Measurements from ENCODE around the gene AKAP10.

DNA sequence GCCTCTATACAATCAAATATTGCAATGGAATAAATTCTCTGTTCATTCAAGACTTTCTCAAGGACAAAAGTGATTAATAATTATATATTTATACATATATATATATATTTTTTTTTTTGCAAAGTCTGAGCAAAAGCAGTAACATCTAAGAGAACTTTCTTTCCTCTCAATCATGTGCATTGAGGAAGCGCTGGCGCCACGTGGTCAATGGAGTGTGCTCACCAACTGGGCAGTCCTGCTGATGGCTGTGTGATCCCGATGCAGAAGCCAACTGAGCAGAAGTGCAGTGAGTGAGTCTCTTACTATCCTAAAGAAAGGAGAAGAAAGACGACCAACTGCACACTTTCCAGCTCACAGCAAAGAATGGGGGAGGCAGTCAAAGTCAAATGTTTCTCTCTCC lies 72.7 kb downstream of the AKAP10 start:
- TF ChIP-seq TRIM28 (IDR thresholded peaks at IDR 0.05; ENCODE audit: borderline replicate concordance, low read length) (no peak), ZNF37A (tag by site-specific recombination; IDR thresholded peaks at IDR 0.05) (no peak), ZNF174 (tag by site-specific recombination; IDR thresholded peaks at IDR 0.05) (no peak), BCL11A (tag by site-specific recombination; IDR thresholded peaks at IDR 0.05; ENCODE audit: low read depth) (no peak), ZFP3 (tag by site-specific recombination; IDR thresholded peaks at IDR 0.05; ENCODE audit: low read depth) (no peak), MZF1 (tag by site-specific recombination; IDR thresholded peaks at IDR 0.05; ENCODE audit: borderline replicate concordance) (no peak)
- TF ChIP-seq, protein P1, sequence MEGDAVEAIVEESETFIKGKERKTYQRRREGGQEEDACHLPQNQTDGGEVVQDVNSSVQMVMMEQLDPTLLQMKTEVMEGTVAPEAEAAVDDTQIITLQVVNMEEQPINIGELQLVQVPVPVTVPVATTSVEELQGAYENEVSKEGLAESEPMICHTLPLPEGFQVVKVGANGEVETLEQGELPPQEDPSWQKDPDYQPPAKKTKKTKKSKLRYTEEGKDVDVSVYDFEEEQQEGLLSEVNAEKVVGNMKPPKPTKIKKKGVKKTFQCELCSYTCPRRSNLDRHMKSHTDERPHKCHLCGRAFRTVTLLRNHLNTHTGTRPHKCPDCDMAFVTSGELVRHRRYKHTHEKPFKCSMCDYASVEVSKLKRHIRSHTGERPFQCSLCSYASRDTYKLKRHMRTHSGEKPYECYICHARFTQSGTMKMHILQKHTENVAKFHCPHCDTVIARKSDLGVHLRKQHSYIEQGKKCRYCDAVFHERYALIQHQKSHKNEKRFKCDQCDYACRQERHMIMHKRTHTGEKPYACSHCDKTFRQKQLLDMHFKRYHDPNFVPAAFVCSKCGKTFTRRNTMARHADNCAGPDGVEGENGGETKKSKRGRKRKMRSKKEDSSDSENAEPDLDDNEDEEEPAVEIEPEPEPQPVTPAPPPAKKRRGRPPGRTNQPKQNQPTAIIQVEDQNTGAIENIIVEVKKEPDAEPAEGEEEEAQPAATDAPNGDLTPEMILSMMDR (tag by site-specific recombination; IDR thresholded peaks at IDR 0.05), result no peak
- TF ChIP-seq, protein P2, sequence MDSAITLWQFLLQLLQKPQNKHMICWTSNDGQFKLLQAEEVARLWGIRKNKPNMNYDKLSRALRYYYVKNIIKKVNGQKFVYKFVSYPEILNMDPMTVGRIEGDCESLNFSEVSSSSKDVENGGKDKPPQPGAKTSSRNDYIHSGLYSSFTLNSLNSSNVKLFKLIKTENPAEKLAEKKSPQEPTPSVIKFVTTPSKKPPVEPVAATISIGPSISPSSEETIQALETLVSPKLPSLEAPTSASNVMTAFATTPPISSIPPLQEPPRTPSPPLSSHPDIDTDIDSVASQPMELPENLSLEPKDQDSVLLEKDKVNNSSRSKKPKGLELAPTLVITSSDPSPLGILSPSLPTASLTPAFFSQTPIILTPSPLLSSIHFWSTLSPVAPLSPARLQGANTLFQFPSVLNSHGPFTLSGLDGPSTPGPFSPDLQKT (IDR thresholded peaks at IDR 0.05; ENCODE audit: borderline replicate concordance, low read depth, low read length), result no peak
- TF ChIP-seq, protein P3, sequence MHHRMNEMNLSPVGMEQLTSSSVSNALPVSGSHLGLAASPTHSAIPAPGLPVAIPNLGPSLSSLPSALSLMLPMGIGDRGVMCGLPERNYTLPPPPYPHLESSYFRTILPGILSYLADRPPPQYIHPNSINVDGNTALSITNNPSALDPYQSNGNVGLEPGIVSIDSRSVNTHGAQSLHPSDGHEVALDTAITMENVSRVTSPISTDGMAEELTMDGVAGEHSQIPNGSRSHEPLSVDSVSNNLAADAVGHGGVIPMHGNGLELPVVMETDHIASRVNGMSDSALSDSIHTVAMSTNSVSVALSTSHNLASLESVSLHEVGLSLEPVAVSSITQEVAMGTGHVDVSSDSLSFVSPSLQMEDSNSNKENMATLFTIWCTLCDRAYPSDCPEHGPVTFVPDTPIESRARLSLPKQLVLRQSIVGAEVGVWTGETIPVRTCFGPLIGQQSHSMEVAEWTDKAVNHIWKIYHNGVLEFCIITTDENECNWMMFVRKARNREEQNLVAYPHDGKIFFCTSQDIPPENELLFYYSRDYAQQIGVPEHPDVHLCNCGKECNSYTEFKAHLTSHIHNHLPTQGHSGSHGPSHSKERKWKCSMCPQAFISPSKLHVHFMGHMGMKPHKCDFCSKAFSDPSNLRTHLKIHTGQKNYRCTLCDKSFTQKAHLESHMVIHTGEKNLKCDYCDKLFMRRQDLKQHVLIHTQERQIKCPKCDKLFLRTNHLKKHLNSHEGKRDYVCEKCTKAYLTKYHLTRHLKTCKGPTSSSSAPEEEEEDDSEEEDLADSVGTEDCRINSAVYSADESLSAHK (tag by site-specific recombination; IDR thresholded peaks at IDR 0.05), result no peak
- TF ChIP-seq, protein P4, sequence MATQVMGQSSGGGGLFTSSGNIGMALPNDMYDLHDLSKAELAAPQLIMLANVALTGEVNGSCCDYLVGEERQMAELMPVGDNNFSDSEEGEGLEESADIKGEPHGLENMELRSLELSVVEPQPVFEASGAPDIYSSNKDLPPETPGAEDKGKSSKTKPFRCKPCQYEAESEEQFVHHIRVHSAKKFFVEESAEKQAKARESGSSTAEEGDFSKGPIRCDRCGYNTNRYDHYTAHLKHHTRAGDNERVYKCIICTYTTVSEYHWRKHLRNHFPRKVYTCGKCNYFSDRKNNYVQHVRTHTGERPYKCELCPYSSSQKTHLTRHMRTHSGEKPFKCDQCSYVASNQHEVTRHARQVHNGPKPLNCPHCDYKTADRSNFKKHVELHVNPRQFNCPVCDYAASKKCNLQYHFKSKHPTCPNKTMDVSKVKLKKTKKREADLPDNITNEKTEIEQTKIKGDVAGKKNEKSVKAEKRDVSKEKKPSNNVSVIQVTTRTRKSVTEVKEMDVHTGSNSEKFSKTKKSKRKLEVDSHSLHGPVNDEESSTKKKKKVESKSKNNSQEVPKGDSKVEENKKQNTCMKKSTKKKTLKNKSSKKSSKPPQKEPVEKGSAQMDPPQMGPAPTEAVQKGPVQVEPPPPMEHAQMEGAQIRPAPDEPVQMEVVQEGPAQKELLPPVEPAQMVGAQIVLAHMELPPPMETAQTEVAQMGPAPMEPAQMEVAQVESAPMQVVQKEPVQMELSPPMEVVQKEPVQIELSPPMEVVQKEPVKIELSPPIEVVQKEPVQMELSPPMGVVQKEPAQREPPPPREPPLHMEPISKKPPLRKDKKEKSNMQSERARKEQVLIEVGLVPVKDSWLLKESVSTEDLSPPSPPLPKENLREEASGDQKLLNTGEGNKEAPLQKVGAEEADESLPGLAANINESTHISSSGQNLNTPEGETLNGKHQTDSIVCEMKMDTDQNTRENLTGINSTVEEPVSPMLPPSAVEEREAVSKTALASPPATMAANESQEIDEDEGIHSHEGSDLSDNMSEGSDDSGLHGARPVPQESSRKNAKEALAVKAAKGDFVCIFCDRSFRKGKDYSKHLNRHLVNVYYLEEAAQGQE (tag by site-specific recombination; IDR thresholded peaks at IDR 0.05), result no peak
- TF ChIP-seq, protein P5, sequence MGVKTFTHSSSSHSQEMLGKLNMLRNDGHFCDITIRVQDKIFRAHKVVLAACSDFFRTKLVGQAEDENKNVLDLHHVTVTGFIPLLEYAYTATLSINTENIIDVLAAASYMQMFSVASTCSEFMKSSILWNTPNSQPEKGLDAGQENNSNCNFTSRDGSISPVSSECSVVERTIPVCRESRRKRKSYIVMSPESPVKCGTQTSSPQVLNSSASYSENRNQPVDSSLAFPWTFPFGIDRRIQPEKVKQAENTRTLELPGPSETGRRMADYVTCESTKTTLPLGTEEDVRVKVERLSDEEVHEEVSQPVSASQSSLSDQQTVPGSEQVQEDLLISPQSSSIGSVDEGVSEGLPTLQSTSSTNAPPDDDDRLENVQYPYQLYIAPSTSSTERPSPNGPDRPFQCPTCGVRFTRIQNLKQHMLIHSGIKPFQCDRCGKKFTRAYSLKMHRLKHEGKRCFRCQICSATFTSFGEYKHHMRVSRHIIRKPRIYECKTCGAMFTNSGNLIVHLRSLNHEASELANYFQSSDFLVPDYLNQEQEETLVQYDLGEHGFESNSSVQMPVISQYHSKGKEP (tag by site-specific recombination; IDR thresholded peaks at IDR 0.05), result no peak
- TF ChIP-seq, protein P6, sequence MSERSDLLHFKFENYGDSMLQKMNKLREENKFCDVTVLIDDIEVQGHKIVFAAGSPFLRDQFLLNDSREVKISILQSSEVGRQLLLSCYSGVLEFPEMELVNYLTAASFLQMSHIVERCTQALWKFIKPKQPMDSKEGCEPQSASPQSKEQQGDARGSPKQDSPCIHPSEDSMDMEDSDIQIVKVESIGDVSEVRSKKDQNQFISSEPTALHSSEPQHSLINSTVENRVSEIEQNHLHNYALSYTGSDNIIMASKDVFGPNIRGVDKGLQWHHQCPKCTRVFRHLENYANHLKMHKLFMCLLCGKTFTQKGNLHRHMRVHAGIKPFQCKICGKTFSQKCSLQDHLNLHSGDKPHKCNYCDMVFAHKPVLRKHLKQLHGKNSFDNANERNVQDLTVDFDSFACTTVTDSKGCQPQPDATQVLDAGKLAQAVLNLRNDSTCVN (tag by site-specific recombination; optimal IDR thresholded peaks at IDR 0.05), result no peak

Measured in HEK293 (cell line).